Ishikawa (cell line): ENCODE results near the gene REXO4.

Source experiments
- CEBPB ChIP-seq: IDR thresholded peaks from 2 replicates; pipeline ENCODE4 v1.6.1; 2012
- CREB1 ChIP-seq: IDR thresholded peaks from 2 replicates; pipeline ENCODE4 v1.6.1; 2012; ENCODE audit warnings: low read depth
- EGR1 ChIP-seq: IDR thresholded peaks from 2 replicates; pipeline ENCODE4 v1.6.1; 2012
- EP300 ChIP-seq: IDR thresholded peaks from 2 replicates; pipeline ENCODE4 v1.6.1; 2012; ENCODE audit warnings: borderline replicate concordance
- FOXM1 ChIP-seq: IDR thresholded peaks from 2 replicates; pipeline ENCODE4 v1.6.1; 2012; ENCODE audit warnings: low read depth, borderline replicate concordance
- MAX ChIP-seq: IDR thresholded peaks from 2 replicates; pipeline ENCODE4 v1.6.1; 2012
- NFIC ChIP-seq: IDR thresholded peaks from 2 replicates; pipeline ENCODE4 v1.6.1; 2012
- RAD21 ChIP-seq: IDR thresholded peaks from 2 replicates; pipeline ENCODE4 v1.6.1; 2012; ENCODE audit warnings: low read depth
- TAF1 ChIP-seq: IDR thresholded peaks from 2 replicates; pipeline ENCODE4 v1.6.1; 2012; ENCODE audit warnings: low read depth, mild to moderate bottlenecking
- TCF12 ChIP-seq: IDR thresholded peaks from 2 replicates; pipeline ENCODE4 v1.6.1; 2012; ENCODE audit warnings: low read depth
- TEAD4 ChIP-seq: IDR thresholded peaks from 2 replicates; pipeline ENCODE4 v1.6.1; 2012
- YY1 ChIP-seq: IDR thresholded peaks from 2 replicates; pipeline ENCODE4 v1.6.1; 2012; ENCODE audit warnings: low read depth
- ZBTB7A ChIP-seq: IDR thresholded peaks from 2 replicates; pipeline ENCODE4 v1.6.1; 2012; ENCODE audit warnings: low read depth
- TF ChIP-seq, protein P1 (sequence below): IDR thresholded peaks from 2 replicates; pipeline ENCODE4 v1.6.1; 2012
- TF ChIP-seq, protein P2 (sequence below): IDR thresholded peaks from 2 replicates; pipeline ENCODE4 v1.6.1; 2012; ENCODE audit warnings: low read depth, mild to moderate bottlenecking

The REXO4 gene

GRCh38 chr9:133375116-133375723 lies 42.6 kb downstream of the REXO4 start:
- TF ChIP-seq ZBTB7A = peak; percentile 88
- no peak for TF ChIP-seq FOXM1

- TF ChIP-seq NFIC (no peak), EP300 (no peak), MAX (no peak), EGR1 (no peak), RAD21 (no peak), ZBTB7A (no peak), CREB1 (no peak), YY1 (no peak), TAF1 (no peak), CEBPB (no peak), TEAD4 (no peak), TCF12 (no peak), FOXM1 (no peak)
- TF ChIP-seq, protein P1, sequence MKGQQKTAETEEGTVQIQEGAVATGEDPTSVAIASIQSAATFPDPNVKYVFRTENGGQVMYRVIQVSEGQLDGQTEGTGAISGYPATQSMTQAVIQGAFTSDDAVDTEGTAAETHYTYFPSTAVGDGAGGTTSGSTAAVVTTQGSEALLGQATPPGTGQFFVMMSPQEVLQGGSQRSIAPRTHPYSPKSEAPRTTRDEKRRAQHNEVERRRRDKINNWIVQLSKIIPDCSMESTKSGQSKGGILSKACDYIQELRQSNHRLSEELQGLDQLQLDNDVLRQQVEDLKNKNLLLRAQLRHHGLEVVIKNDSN = no peak
- TF ChIP-seq, protein P2, sequence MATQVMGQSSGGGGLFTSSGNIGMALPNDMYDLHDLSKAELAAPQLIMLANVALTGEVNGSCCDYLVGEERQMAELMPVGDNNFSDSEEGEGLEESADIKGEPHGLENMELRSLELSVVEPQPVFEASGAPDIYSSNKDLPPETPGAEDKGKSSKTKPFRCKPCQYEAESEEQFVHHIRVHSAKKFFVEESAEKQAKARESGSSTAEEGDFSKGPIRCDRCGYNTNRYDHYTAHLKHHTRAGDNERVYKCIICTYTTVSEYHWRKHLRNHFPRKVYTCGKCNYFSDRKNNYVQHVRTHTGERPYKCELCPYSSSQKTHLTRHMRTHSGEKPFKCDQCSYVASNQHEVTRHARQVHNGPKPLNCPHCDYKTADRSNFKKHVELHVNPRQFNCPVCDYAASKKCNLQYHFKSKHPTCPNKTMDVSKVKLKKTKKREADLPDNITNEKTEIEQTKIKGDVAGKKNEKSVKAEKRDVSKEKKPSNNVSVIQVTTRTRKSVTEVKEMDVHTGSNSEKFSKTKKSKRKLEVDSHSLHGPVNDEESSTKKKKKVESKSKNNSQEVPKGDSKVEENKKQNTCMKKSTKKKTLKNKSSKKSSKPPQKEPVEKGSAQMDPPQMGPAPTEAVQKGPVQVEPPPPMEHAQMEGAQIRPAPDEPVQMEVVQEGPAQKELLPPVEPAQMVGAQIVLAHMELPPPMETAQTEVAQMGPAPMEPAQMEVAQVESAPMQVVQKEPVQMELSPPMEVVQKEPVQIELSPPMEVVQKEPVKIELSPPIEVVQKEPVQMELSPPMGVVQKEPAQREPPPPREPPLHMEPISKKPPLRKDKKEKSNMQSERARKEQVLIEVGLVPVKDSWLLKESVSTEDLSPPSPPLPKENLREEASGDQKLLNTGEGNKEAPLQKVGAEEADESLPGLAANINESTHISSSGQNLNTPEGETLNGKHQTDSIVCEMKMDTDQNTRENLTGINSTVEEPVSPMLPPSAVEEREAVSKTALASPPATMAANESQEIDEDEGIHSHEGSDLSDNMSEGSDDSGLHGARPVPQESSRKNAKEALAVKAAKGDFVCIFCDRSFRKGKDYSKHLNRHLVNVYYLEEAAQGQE = no peak
Observed at GRCh38 chr9:133374612-133375115, 43.1 kb downstream of the REXO4 start.

GRCh38 chr9:133372144-133372543 lies 45.7 kb downstream of the REXO4 start:
- no peak for TF ChIP-seq ZBTB7A
- TF ChIP-seq, protein P1 = no peak
- no peak for TF ChIP-seq EP300
- no peak for TF ChIP-seq TEAD4
- no peak for TF ChIP-seq FOXM1
- TF ChIP-seq MAX = no peak
- TF ChIP-seq TAF1 = no peak
- no peak for TF ChIP-seq YY1
- TF ChIP-seq TCF12 = no peak
- no peak for TF ChIP-seq RAD21
- TF ChIP-seq CEBPB = no peak
- TF ChIP-seq, protein P2 = no peak
- TF ChIP-seq CREB1 = no peak
- no peak for TF ChIP-seq NFIC
- TF ChIP-seq EGR1 = no peak

DNA sequence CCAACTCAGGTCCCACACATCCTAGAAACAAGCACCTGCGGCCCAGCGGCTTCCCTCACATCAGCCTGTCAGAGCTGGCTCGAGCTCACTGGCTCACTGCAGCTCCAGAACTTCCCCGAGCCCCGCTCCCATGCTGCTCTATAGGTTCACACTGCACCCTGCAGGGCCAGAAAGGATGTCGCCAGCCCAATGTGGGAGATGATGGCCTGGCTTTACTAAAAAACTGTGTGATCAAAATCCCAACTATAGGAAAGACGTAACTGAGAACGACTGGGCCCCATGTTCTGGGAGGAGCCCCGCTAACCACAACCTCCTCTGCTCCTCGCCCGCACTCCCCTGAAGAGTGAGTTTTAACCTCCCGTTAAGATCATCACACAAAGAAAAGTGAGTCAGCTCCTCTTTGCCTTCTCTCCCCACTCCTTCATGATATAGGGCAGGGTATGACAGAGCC lies 46.5 kb downstream of the REXO4 start:
- TF ChIP-seq, protein P1 = no peak
- no peak for TF ChIP-seq YY1

DNA sequence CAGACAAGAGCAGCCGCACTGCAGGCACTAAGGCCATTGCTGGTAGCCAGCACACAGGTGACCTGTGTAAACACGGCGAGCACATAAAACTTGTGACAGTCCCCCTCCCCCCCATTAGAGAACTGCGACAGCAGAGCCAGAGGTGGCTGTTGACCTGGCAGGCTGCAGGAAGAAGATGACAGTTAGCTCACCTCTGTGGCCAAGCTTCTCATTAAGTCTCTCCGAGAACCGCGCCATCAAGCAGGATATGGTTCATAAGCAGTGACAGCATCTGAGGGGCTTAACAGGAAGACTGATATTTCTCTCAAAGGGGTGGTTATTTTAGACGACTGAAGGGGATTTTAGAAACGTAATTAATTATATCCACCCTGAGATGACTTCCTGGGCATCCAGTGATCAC lies 47.1 kb downstream of the REXO4 start:
- TF ChIP-seq EP300 (no peak), TAF1 (no peak), CEBPB (no peak), NFIC (no peak), YY1 (no peak)
- TF ChIP-seq, protein P2 = no peak
